ENCODE measurements around the gene UNKL. TPM values are rescaled to one million over a fixed set of nuclear protein-coding genes. Genes with fewer than 3 reads are reported as not detected.
A peak's percentile ranks its signal among the peaks of the same experiment; 100 is the strongest.

Gene UNKL
- total and polyA plus RNA-seq, 2 donors (not counting 1 experiment from before 2014, with no cell fraction given) = 53.9 to 178 TPM

DNA sequence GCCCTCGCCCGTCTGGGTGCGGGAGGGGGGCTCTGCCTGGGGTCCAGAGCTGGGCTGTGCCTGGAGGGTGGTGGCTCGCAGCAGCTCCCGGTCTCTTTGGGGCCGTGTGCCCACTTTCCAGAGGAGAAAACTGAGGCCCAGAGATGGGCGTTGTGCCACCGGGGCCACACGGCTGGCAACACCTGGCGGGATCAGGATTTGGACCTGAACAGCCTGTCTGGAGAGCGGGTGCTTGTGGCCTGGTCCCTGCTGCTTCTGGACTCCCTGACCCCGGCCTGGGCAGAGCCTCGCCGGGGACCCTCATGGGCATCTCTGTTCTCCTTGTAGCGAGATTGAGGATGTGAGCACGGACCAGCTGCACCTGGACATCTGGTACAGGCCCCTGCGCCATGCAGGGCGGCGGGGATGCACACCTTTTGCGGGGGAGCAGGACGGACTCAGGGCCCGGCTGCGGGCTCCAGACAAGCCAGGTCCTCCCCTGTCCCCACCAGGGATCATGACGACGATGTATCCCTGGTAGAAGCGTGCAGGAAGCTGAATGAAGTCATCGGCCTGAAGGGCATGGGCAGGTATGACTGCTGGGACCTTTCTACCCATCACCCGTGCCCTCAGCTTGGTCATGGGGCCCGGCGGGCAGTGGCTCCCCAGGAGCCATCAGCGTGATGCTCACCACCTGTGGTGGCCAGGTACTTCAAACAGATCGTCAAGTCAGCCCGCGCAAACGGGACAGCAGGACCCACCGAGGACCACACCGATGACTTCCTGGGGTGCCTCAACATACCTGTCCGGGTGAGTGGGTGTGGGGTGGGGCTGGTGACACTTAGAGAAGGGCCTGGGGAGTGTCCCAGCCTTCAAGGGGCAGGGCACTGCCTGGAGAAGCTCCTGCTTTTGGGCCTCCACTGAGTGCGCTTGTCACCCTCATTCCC, 72.7 kb downstream of the UNKL start:
- ChIA-PET POLR2A (interaction anchor here (0.8 to 2.0 kb wide), 6 partner anchors 9 to 79 kb away, joined by 3 to 11 read pairs (median 4); partner anchors contain the start of genes UBE2I and UQCC4), CTCF (interaction anchor here (0.9 to 1.6 kb wide), 4 partner anchors 10 to 41 kb away, joined by 4 to 8 read pairs (median 6); no protein-coding TSS in a partner anchor)
- no peaks in the 10 kb centered on the region for H3K9me3 Mint-ChIP-seq (ENCODE audit: insufficient read depth)
- peaks cover 16% of the 10 kb centered on the region for H4K20me1 ChIP-seq (ENCODE audit: control insufficient read depth, insufficient read depth, low read length, poor library complexity, severe bottlenecking)
- no peaks in the 10 kb centered on the region for H3K27me3 ChIP-seq (replicated peaks in 1 of 4; ENCODE audit: control extremely low read depth in 1 of 4, control insufficient read depth in 3 of 4, insufficient read depth in 4 of 4, low read length in 3 of 4)
- H3K27ac ChIP-seq (ENCODE audit: low read length in 2 of 2) = peak overlapping the region in 1 of 2 donors; percentile 42
- intact Hi-C loops (cut with micrococcal nuclease) = loop anchor here (1.0 to 10.0 kb wide), 5 partner anchors 8 to 441 kb away; partner anchors contain the start of genes BAIAP3, CRAMP1, IFT140 and NUBP2
- no peaks in the 10 kb centered on the region for H3K27me3 Mint-ChIP-seq
- DNase-seq (no peak), ATAC-seq (ENCODE audit: low read depth) (no peak)
- peaks cover 16 to 34% of the 10 kb centered on the region in 2 donors for H3K4me1 ChIP-seq (ENCODE audit: control insufficient read depth in 2 of 2, insufficient read depth in 2 of 2, low read length in 2 of 2)
- H3K79me2 ChIP-seq (ENCODE audit: control insufficient read depth, insufficient read depth, low read length) = no peaks in the 10 kb centered on the region
- H3K4me2 ChIP-seq (replicated peaks; ENCODE audit: low read depth, low read length, poor library complexity, severe bottlenecking) = peak overlapping the region; percentile 95
- no peak overlapping the region for H2AFZ ChIP-seq (ENCODE audit: insufficient read depth, low read depth, low read length, poor library complexity, severe bottlenecking)
- H3K4me3 Mint-ChIP-seq = peak overlapping the region; percentile 86
- TF ChIP-seq, protein P1, sequence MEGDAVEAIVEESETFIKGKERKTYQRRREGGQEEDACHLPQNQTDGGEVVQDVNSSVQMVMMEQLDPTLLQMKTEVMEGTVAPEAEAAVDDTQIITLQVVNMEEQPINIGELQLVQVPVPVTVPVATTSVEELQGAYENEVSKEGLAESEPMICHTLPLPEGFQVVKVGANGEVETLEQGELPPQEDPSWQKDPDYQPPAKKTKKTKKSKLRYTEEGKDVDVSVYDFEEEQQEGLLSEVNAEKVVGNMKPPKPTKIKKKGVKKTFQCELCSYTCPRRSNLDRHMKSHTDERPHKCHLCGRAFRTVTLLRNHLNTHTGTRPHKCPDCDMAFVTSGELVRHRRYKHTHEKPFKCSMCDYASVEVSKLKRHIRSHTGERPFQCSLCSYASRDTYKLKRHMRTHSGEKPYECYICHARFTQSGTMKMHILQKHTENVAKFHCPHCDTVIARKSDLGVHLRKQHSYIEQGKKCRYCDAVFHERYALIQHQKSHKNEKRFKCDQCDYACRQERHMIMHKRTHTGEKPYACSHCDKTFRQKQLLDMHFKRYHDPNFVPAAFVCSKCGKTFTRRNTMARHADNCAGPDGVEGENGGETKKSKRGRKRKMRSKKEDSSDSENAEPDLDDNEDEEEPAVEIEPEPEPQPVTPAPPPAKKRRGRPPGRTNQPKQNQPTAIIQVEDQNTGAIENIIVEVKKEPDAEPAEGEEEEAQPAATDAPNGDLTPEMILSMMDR (IDR thresholded peaks at IDR 0.05) = no peak
- peak overlapping the region; percentile 91 for H3K27ac Mint-ChIP-seq
- H3K4me3 ChIP-seq (ENCODE audit: control extremely low read depth in 1 of 5, extremely low read depth in 1 of 5, insufficient read depth in 1 of 5, low read depth in 2 of 5, low read length in 4 of 5) = peak overlapping the region in 4 of 5 experiments; percentile 38 to 68 (median 44)
- peak overlapping the region; percentile 59 for H3K9ac ChIP-seq (ENCODE audit: low read length)
- peaks cover 0 to 3% (median 0%) of the 10 kb centered on the region in 3 donors for H3K9me3 ChIP-seq (ENCODE audit: control extremely low read depth in 1 of 3, control insufficient read depth in 2 of 3, insufficient read depth in 1 of 3, low read length in 2 of 3)
- H3K36me3 ChIP-seq (replicated peaks in 1 of 2; ENCODE audit: control extremely low read depth in 1 of 2, control insufficient read depth in 1 of 2, extremely low read depth in 1 of 2, insufficient read depth in 2 of 2, low read length in 1 of 2) = no peaks in the 10 kb centered on the region
- WGBS (ENCODE audit: insufficient coverage) = 84% methylated on average over 35 of the region's 39 CpGs
- H3K4me1 Mint-ChIP-seq = peaks cover 23% of the 10 kb centered on the region

Data from B cell (primary cell).